HG03196 (cell line): Measurements from ENCODE around the gene SYK.

Experiments used
- ATAC-seq: cut with Tn5 transposase; IDR thresholded peaks from one replicate; pipeline ENCODE4 v1.9.1; 2021; ENCODE audit not compliant: unreplicated experiment

The SYK gene

GRCh38 chr9:90933468-90933867 is 131.8 kb downstream of the SYK start:
- ATAC-seq = no peak

GRCh38 chr9:90939351-90939750 is 137.7 kb downstream of the SYK start:
- no peak for ATAC-seq

GRCh38 chr9:90940280-90940679 is 138.7 kb downstream of the SYK start:
- no peak for ATAC-seq

GRCh38 chr9:90941661-90942060 is 140.0 kb downstream of the SYK start:
- no peak for ATAC-seq

- no peak for ATAC-seq
These were observed 140.9 kb downstream of the SYK start for GRCh38 chr9:90942555-90942954.

- no peak for ATAC-seq
These were observed 141.7 kb downstream of the SYK start for GRCh38 chr9:90943341-90943740.

GRCh38 chr9:90945336-90945735 is 143.7 kb downstream of the SYK start:
- no peak for ATAC-seq

GRCh38 chr9:90946982-90947381 is 145.4 kb downstream of the SYK start:
- no peak for ATAC-seq
